HepG2 (cell line): ENCODE measurements around the gene OR52A1.

ENCODE experiments used
- FOXM1 ChIP-seq: sonication (generic); formaldehyde crosslinking; IDR thresholded peaks from 2 replicates; pipeline ENCODE4 v1.5.0; 2020; ENCODE audit warnings: missing genetic modification reagents
- MBNL3 ChIP-seq: fragments of 250-450 bp; sonication (Bioruptor Pico); conservative IDR thresholded peaks from 2 replicates; pipeline ENCODE4 v1.8.0; 2022; ENCODE audit warnings: mild to moderate bottlenecking, inconsistent platforms
- ZNF3 ChIP-seq: IDR thresholded peaks from 2 replicates; pipeline ENCODE4 v1.7.0; 2017; ENCODE audit warnings: inconsistent platforms

- TF ChIP-seq FOXM1 (CRISPR knock-in tag) = no peak
- TF ChIP-seq ZNF3 (CRISPR knock-in tag) = no peak
- no peak for TF ChIP-seq MBNL3 (CRISPR knock-in tag)
Measured at GRCh38 chr11:5159806-5160205, 5.2 kb upstream of the OR52A1 start.
